ENCODE measurements around the gene BRI3BP. TPM values are rescaled to one million over a fixed set of nuclear protein-coding genes. Genes with fewer than 3 reads are reported as not detected.
"Not testable (repeated sequence)": the region's sequence is repeated elsewhere in the genome, so short reads cannot be mapped to it uniquely, and the experiment has no call there.

The BRI3BP gene
- total RNA-seq, 1 donor from 2014 or later = 21.4 TPM

- DNase-seq = no peak
These were observed 21.2 kb upstream of the BRI3BP start for GRCh38 chr12:124972211-124972610.

GRCh38 chr12:124975276-124975675 lies 18.2 kb upstream of the BRI3BP start:
- DNase-seq = no peak

- DNase-seq = no peak
These were observed 16.4 kb upstream of the BRI3BP start for GRCh38 chr12:124976999-124977398.

GRCh38 chr12:124979568-124979967 lies 13.9 kb upstream of the BRI3BP start:
- no peak for DNase-seq

GRCh38 chr12:124980098-124980892 lies 13.2 kb upstream of the BRI3BP start:
- DNase-seq = no peak

GRCh38 chr12:124986876-124987275 lies 6.6 kb upstream of the BRI3BP start:
- DNase-seq = not testable (repeated sequence)

- DNase-seq = no peak
These were observed 395 bp upstream of the BRI3BP start for GRCh38 chr12:124992874-124993625.

- DNase-seq = no peak
These were observed 1.1 kb downstream of the BRI3BP start for GRCh38 chr12:124994437-124994975.

GRCh38 chr12:124995200-124995961 lies 1.9 kb downstream of the BRI3BP start:
- DNase-seq = no peak

GRCh38 chr12:124998705-124999104 lies 5.3 kb downstream of the BRI3BP start:
- no peak for DNase-seq

- DNase-seq = no peak
These were observed 8.2 kb downstream of the BRI3BP start for GRCh38 chr12:125001636-125002035.

- DNase-seq = no peak
These were observed 9.6 kb downstream of the BRI3BP start for GRCh38 chr12:125003021-125003420.

- DNase-seq = no peak
These were observed 11.2 kb downstream of the BRI3BP start for GRCh38 chr12:125004621-125005020.

GRCh38 chr12:125005652-125006051 lies 12.2 kb downstream of the BRI3BP start:
- DNase-seq = no peak

- DNase-seq = no peak
These were observed 12.9 kb downstream of the BRI3BP start for GRCh38 chr12:125006365-125006764.

- no peak for DNase-seq
These were observed 20.5 kb downstream of the BRI3BP start for GRCh38 chr12:125013816-125014442.

- DNase-seq = no peak
These were observed 21.1 kb downstream of the BRI3BP start for GRCh38 chr12:125014526-125014925.

- DNase-seq = peak; percentile 33
These were observed 22.4 kb downstream of the BRI3BP start for GRCh38 chr12:125015680-125016310.

GRCh38 chr12:125017801-125018200 lies 24.4 kb downstream of the BRI3BP start:
- DNase-seq = no peak

- DNase-seq = no peak
These were observed 24.9 kb downstream of the BRI3BP start for GRCh38 chr12:125018356-125018755.

GRCh38 chr12:125021096-125021495 lies 27.7 kb downstream of the BRI3BP start:
- DNase-seq = no peak

GRCh38 chr12:125021771-125022170 lies 28.3 kb downstream of the BRI3BP start:
- no peak for DNase-seq
